ENCODE measurements around the gene TM9SF4.

DNA sequence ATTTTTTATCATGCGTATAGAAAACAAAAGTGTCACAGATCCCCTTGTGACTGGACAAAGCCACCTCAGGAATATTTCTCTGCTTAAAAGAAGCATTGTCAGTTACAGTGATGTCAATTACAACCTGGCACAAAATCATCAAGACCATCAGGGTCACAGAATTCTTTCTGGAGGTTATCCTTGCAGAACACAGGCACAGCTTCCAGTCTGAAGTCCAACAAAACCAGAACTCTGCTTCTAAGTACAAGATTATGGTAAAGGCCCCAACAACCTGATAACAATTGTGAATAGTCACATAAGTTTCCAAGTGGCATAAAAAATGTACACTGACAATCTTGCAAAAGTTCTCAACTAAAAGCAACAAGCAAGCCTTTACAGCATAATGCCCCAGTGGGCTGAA, 77.0 kb downstream of the TM9SF4 start:
- no peak for TF ChIP-seq TAF1 (IDR thresholded peaks at IDR 0.05; ENCODE audit: borderline replicate concordance, insufficient read depth, low read length)
- TF ChIP-seq POLR2AphosphoS5 (IDR thresholded peaks at IDR 0.05; ENCODE audit: low read depth, low read length), result no peak

Measured in PFSK-1 (cell line).